ENCODE measurements around the gene UCP1. TPM values are rescaled to one million over a fixed set of nuclear protein-coding genes. Genes with fewer than 3 reads are reported as not detected.
A peak's percentile ranks its signal among the peaks of the same experiment; 100 is the strongest.
"Not testable (repeated sequence)": the region's sequence is repeated elsewhere in the genome, so short reads cannot be mapped to it uniquely, and the experiment has no call there.

Gene UCP1
- total RNA-seq, 1 experiment from 2014 or later, result not detected

DNA sequence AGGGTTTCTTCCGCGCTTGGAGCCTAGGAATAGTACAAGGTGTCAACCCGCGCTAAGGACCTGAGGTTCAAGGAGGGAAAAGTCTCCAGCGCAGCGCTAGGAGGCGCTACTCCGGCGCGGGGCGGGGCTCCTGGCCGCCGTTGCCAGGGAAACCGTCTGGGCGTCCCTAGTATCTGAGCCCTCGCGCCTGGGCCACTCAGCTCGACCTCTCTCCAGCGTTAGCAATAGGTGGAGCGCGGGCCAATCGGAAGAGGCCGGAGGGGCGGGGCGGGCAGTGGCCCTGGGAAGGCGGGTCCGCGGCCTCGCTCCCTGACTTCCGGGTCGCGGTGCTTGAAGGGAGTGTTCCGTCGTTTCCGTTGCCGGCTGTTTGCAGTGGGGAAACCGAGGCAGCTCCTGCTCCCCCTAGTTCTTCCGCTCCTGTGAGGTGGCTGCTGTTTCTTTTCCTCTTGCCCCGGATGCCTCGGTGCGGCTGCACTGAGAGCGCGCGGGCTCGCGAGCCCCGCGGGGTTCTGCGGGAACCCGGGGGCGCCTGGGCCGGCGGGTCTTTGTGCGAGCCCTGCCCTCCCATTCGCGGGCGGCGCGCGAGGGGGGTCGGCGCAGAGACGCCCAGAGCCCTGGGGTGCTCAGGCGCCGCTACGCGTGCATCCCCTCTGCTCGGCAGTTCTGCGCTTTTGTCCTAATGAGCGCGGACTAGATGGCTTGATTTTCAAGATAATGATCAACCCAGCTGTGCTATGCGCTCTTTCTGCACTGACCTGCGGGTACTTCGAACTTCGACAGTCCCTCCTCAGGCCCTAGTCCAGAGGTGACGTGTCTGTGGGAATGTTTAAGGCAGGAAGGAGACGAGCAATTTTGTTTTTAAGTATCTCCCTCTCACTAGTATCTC, 44.7 kb downstream of the UCP1 start, which contains the start of gene ELMOD2:
TSS of gene ELMOD2 (plus strand) at position 312 of the 886 bp plus-strand sequence. CDS start 1,261 bp downstream, outside the sequence.
- CTCF ChIA-PET, result interaction anchor here (0.6 to 2.3 kb wide), 16 partner anchors 12 to 783 kb away, joined by 3 to 7 read pairs (median 4); partner anchors contain the start of gene SCOC
- TF ChIP-seq, protein P1, sequence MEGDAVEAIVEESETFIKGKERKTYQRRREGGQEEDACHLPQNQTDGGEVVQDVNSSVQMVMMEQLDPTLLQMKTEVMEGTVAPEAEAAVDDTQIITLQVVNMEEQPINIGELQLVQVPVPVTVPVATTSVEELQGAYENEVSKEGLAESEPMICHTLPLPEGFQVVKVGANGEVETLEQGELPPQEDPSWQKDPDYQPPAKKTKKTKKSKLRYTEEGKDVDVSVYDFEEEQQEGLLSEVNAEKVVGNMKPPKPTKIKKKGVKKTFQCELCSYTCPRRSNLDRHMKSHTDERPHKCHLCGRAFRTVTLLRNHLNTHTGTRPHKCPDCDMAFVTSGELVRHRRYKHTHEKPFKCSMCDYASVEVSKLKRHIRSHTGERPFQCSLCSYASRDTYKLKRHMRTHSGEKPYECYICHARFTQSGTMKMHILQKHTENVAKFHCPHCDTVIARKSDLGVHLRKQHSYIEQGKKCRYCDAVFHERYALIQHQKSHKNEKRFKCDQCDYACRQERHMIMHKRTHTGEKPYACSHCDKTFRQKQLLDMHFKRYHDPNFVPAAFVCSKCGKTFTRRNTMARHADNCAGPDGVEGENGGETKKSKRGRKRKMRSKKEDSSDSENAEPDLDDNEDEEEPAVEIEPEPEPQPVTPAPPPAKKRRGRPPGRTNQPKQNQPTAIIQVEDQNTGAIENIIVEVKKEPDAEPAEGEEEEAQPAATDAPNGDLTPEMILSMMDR (IDR thresholded peaks at IDR 0.05; ENCODE audit: unreplicated experiment), result peak; percentile 84
- Mint-ChIP-seq H3K9me3 (ENCODE audit: unreplicated experiment) (no peaks in the 10 kb centered on the region), H3K27ac (ENCODE audit: low read depth, unreplicated experiment) (peak within 1 kb of the TSS; percentile 47), H3K4me1 (ENCODE audit: insufficient read depth, unreplicated experiment) (no peaks in the 10 kb centered on the region), H3K27me3 (ENCODE audit: insufficient read depth, unreplicated experiment) (no peaks in the 10 kb centered on the region), H3K4me3 (ENCODE audit: unreplicated experiment) (peak within 1 kb of the TSS; percentile 76), H3K36me3 (ENCODE audit: insufficient read depth, unreplicated experiment) (peaks cover 14% of the 10 kb centered on the region)
- intact Hi-C loops (cut with micrococcal nuclease), result loop anchor here (1.0 to 10.0 kb wide), 5 partner anchors 97 to 328 kb away; partner anchors contain the start of genes CLGN, SCOC and TBC1D9
- DNase-seq (ENCODE audit: unreplicated experiment), result peak; percentile 97
- POLR2A ChIA-PET, result interaction anchor here (0.7 to 3.9 kb wide), 13 partner anchors 9 to 370 kb away, joined by 3 to 52 read pairs (median 5); partner anchors contain the start of genes CLGN, MAML3 and SCOC
- BruUV-seq (replicated peaks), result TSS peak; percentile 43

- TF ChIP-seq, protein P1 (IDR thresholded peaks at IDR 0.05; ENCODE audit: unreplicated experiment), result no peak
- POLR2A ChIA-PET, result interaction anchor here (0.7 to 3.9 kb wide), 10 partner anchors 13 to 370 kb away, joined by 3 to 52 read pairs (median 6); partner anchors contain the start of genes CLGN, MAML3 and SCOC
- Mint-ChIP-seq H3K4me3 (ENCODE audit: unreplicated experiment) (peak overlapping the region; percentile 76), H3K27ac (ENCODE audit: low read depth, unreplicated experiment) (no peak overlapping the region), H3K36me3 (ENCODE audit: insufficient read depth, unreplicated experiment) (peaks cover 14% of the 10 kb centered on the region), H3K27me3 (ENCODE audit: insufficient read depth, unreplicated experiment) (no peaks in the 10 kb centered on the region), H3K9me3 (ENCODE audit: unreplicated experiment) (no peaks in the 10 kb centered on the region), H3K4me1 (ENCODE audit: insufficient read depth, unreplicated experiment) (no peaks in the 10 kb centered on the region)
- CTCF ChIA-PET, result interaction anchor here (0.7 to 2.3 kb wide), 8 partner anchors 12 to 873 kb away, joined by 3 to 7 read pairs (median 4); partner anchors contain the start of gene SCOC
- no peak for DNase-seq (ENCODE audit: unreplicated experiment)
- BruUV-seq (replicated peaks), result no TSS peak
- intact Hi-C loops (cut with micrococcal nuclease), result loop anchor here (5.0 to 10.0 kb wide), 3 partner anchors 96 to 329 kb away; partner anchors contain the start of genes CLGN and TBC1D9
These were observed 45.3 kb downstream of the UCP1 start for GRCh38 chr4:140523370-140523856.

DNA sequence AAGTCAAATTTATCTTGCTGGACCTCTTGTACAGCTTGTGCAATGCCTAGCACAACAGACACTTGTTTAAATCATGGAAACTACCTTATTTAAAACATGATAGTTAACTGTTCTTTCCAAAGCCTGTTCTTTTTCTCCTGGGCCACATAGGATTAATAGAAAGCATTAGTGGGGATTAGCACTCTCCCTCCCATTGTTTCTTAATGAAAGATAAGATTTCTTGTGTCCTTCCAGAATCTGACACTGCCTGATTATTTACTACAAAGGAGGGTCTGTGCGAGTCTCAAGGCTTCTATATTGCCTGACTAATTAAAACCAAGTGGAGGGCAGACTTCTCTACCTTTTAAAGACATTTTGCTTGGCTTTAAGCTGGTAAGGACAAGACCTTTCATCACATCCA, 53.3 kb downstream of the UCP1 start:
- DNase-seq (ENCODE audit: unreplicated experiment), result no peak
- intact Hi-C loops (cut with micrococcal nuclease), result no loop called here
- Mint-ChIP-seq H3K4me3 (ENCODE audit: unreplicated experiment) (no peak overlapping the region), H3K4me1 (ENCODE audit: insufficient read depth, unreplicated experiment) (no peaks in the 10 kb centered on the region), H3K27me3 (ENCODE audit: insufficient read depth, unreplicated experiment) (peaks cover 13% of the 10 kb centered on the region), H3K9me3 (ENCODE audit: unreplicated experiment) (peaks cover 7% of the 10 kb centered on the region), H3K36me3 (ENCODE audit: insufficient read depth, unreplicated experiment) (no peaks in the 10 kb centered on the region), H3K27ac (ENCODE audit: low read depth, unreplicated experiment) (no peak overlapping the region)
- POLR2A ChIA-PET, result no interaction called here
- TF ChIP-seq, protein P1 (IDR thresholded peaks at IDR 0.05; ENCODE audit: unreplicated experiment), result no peak
- CTCF ChIA-PET, result interaction anchor here (1.8 kb wide), 1 partner anchor 334 kb away, joined by 3 read pairs; no protein-coding TSS in a partner anchor
- BruUV-seq (replicated peaks), result no TSS peak

DNA sequence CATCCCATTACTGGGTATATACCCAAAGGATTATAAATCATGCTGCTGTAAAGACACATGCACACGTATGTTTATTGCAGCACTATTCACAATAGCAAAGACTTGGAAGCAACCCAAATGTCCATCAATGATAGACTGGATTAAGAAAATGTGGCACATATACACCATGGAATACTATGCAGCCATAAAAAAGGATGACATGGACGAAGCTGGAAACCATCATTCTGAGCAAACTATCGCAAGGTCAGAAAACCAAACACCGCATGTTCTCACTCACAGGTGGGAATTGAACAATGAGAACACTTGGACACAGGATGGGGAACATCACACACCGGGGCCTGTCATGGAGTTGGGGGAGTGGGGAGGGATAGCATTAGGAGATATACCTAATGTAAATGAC, 55.0 kb downstream of the UCP1 start:
- BruUV-seq (replicated peaks); DNase-seq (ENCODE audit: unreplicated experiment); intact Hi-C loops (cut with micrococcal nuclease): not testable (repeated sequence)

More for the DNA sequence above, 55.0 kb downstream of the UCP1 start:
- H3K27ac Mint-ChIP-seq (ENCODE audit: low read depth, unreplicated experiment); CTCF ChIA-PET; POLR2A ChIA-PET; H3K9me3 Mint-ChIP-seq (ENCODE audit: unreplicated experiment); H3K36me3 Mint-ChIP-seq (ENCODE audit: insufficient read depth, unreplicated experiment); H3K4me3 Mint-ChIP-seq (ENCODE audit: unreplicated experiment); H3K4me1 Mint-ChIP-seq (ENCODE audit: insufficient read depth, unreplicated experiment): not testable (repeated sequence)
- peaks cover 22% of the 10 kb centered on the region for H3K27me3 Mint-ChIP-seq (ENCODE audit: insufficient read depth, unreplicated experiment)

Other genes starting within 250 kb of the UCP1 start
- gene SCOC, start 195.3 kb downstream of the UCP1 start, total RNA-seq (2022), result 49.2 and 57.5 TPM in 2 replicates
- gene CLGN, start 141.3 kb downstream of the UCP1 start, total RNA-seq (2022), result 10.7 and 37.6 TPM in 2 replicates
- not detected in 2 replicates for gene MGAT4D, start 70.7 kb downstream of the UCP1 start, total RNA-seq (2022)
- 29.2 and 45.0 TPM in 2 replicates for gene ELMOD2, start 44.8 kb downstream of the UCP1 start, total RNA-seq (2022)
- 17.4 and 23.2 TPM in 2 replicates for gene TBC1D9, start 187.4 kb upstream of the UCP1 start, total RNA-seq (2022)